Lower leg skin (tissue), 4 donors: ENCODE data around the gene CBR1. TPM values are rescaled to one million over a fixed set of nuclear protein-coding genes. Genes with fewer than 3 reads are reported as not detected.

Experiments used
- DNase-seq, 2 donors: peaks; one replicate each; pipeline ENCODE4 v3.0.0-alpha.2; 2019; ENCODE audit warnings: low spot score in 2 of 2
- H3K4me3 ChIP-seq: fragments of 200-600 bp; sonication (generic); 2 replicates; pipeline ENCODE4 v1.5.1; 2017; ENCODE audit warnings: mild to moderate bottlenecking, low read depth; ENCODE audit not compliant: poor library complexity, severe bottlenecking
- POLR2A ChIP-seq, 2 donors: fragments of 450-650 bp; IDR thresholded peaks; one replicate each; pipeline ENCODE4 v1.6.1; 2016 to 2017; ENCODE audit warnings: antibody characterized with exemption in 2 of 2, mild to moderate bottlenecking in 1 of 2, moderate library complexity in 1 of 2
- WGBS, 2 donors: methylation state at CpG; one replicate each; pipeline ENCODE4 v1.1.5; 2018; 5-methylcytosine and 5-hydroxymethylcytosine counted together
- intact Hi-C: fragments of 100-400 bp; cut with DNase I; formaldehyde crosslinking; loops from one replicate; pipeline ENCODE4 v1.15.0; 2023; ENCODE audit warnings: low total_unique reads
- total RNA-seq, 4 donors: library from RNA; depleted of rRNA; stranded (reverse); fragments of >200 nt; gene quantifications; one replicate each; pipeline ENCODE4 v1.1.0, GENCODE V29; 2016
- TF ChIP-seq, protein P1 (sequence below), 3 donors: fragments of 450-650 bp; IDR thresholded peaks; one replicate each; pipeline ENCODE4 v1.5.1; 2016; ENCODE audit warnings: antibody characterized with exemption in 3 of 3, mild to moderate bottlenecking in 3 of 3, moderate library complexity in 2 of 3

The CBR1 gene
- total RNA-seq, 4 donors from 2014 or later = 312 to 945 (median 473) TPM

DNA sequence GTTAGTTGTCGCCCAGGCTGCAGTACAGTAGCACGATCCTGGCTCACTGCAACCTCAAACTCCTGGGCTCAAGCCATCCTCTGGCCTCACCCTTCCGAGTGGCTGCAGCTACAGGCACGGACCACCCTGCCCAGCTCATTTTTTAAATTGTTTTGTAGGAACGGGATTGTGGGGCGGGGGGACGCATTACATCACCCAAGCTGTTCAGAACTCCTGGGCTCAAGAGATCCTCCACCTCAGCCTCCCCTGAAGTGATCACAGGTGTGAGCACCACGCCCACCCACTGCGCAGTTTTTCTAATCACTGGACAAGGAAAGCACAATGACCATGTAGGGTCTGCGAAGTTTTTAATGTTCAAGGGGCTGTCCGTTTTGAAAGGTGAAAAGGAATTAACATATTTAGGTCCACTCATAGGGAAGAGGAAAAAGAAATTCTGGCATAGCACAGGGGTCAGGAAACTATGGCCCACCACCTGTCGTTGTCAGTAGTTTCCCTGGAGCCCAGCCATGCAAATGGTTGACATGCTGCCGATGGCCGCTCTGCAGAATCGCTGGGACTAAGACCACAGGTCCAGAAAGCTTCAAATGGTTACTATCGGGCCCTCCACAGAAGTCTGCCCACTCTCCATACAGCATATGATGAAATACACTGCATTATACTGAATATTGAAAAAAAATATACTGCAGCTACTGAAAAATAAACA is 35.5 kb upstream of the CBR1 start:
- DNase-seq = no peak
- H3K4me3 ChIP-seq = no peak overlapping the region
- 82 to 89% methylated on average over 16 of the region's 16 CpGs for WGBS, 2 donors
- TF ChIP-seq, protein P1, sequence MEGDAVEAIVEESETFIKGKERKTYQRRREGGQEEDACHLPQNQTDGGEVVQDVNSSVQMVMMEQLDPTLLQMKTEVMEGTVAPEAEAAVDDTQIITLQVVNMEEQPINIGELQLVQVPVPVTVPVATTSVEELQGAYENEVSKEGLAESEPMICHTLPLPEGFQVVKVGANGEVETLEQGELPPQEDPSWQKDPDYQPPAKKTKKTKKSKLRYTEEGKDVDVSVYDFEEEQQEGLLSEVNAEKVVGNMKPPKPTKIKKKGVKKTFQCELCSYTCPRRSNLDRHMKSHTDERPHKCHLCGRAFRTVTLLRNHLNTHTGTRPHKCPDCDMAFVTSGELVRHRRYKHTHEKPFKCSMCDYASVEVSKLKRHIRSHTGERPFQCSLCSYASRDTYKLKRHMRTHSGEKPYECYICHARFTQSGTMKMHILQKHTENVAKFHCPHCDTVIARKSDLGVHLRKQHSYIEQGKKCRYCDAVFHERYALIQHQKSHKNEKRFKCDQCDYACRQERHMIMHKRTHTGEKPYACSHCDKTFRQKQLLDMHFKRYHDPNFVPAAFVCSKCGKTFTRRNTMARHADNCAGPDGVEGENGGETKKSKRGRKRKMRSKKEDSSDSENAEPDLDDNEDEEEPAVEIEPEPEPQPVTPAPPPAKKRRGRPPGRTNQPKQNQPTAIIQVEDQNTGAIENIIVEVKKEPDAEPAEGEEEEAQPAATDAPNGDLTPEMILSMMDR (IDR thresholded peaks at IDR 0.05) = no peak
- TF ChIP-seq POLR2A (IDR thresholded peaks at IDR 0.05) = no peak
- intact Hi-C loops = no loop called here

DNA sequence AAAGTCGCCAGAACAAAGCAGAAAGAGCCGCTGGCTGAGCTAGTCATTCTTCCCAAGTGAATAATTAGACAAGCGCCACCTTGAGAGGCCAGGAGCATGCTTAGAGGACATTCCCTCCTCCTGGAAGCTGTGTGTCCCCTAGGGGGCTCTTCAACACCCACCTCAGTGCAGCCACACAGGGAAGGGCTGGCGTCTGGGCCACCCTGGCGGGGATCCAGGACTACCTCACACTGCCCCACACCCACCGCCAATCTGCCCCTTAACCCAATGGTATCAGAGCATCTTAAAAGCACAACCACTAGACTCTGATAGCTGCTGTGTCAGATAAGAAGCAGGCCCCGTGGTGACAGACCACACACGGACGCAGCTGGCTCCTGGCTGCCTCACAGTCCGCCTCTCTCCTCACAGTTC is 34.4 kb upstream of the CBR1 start:
- TF ChIP-seq, protein P1 (IDR thresholded peaks at IDR 0.05) = no peak
- no peak for TF ChIP-seq POLR2A (IDR thresholded peaks at IDR 0.05)
- intact Hi-C loops = no loop called here
- DNase-seq = no peak
- H3K4me3 ChIP-seq = no peak overlapping the region
- 74 to 82% methylated on average over 8 to 10 of the region's 10 CpGs for WGBS, 2 donors

DNA sequence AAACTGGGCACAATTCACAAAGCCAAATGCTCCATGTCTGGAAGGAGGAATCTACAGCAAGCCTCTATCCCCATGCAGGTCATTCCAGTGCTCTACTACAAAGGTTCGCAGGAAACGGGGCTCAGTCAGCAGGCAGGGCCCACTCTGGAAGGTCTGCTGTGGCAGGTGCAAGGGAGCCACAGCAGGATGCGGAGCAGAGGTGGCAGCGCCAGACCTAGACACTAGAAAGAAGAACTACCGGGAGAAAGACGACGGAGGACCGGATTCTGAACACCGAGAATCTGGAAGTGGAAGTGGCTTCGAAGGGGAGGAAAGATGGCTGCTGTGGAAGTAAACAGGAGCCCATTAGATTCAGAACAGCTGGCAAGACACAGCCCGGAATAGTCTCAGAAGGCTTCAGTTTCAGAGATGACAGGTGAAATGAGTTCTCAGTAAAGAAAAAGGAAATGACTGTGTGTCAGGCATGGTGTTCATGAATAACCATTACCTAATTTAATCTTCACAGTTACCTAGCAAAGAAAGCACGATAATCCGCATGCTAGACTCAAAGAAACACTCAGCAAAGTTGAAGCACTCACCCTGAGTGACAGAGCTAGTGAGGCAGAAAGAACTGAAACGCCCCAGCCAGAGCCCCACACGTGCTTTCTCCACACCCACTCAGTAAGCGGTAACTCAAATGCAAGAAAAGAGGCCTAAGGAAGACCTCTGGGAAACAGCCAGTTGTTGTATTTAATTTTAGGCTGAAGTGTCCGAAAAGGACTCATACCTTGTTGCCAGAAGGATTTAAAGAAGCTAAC is 30.9 kb upstream of the CBR1 start:
- 91 to 93% methylated on average over 17 of the region's 17 CpGs for WGBS, 2 donors
- TF ChIP-seq POLR2A (IDR thresholded peaks at IDR 0.05) = no peak
- TF ChIP-seq, protein P1 (IDR thresholded peaks at IDR 0.05) = no peak
- H3K4me3 ChIP-seq = no peak overlapping the region
- peak in 1 of 2 donors; percentile 77 for DNase-seq
- intact Hi-C loops = no loop called here

DNA sequence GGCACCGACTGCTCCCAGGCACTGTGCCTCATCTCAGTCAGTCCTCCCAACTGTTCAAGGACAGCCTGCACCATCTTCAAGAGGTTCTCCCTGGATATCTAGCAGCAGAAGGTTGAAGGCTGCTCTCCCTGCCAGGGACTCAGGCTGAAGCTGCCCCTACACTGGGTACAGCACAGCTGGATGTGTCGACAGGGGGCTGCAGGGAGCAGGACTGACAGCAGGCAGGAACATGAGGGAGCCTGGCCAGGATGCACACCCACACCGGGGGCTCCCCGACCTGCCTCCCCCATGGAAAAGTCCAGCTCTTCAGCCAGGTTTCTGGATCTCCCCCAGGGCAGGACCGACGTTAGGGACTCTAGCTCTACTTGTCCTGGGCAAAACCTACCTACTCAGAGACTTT is 30.0 kb upstream of the CBR1 start:
- intact Hi-C loops = loop anchor here (5.0 kb wide), 1 partner anchor 643 kb away; no protein-coding TSS in a partner anchor
- TF ChIP-seq POLR2A (IDR thresholded peaks at IDR 0.05) = no peak
- TF ChIP-seq, protein P1 (IDR thresholded peaks at IDR 0.05) = no peak
- WGBS, 2 donors = 63 to 77% methylated on average over 6 of the region's 6 CpGs
- DNase-seq = no peak
- no peak overlapping the region for H3K4me3 ChIP-seq

DNA sequence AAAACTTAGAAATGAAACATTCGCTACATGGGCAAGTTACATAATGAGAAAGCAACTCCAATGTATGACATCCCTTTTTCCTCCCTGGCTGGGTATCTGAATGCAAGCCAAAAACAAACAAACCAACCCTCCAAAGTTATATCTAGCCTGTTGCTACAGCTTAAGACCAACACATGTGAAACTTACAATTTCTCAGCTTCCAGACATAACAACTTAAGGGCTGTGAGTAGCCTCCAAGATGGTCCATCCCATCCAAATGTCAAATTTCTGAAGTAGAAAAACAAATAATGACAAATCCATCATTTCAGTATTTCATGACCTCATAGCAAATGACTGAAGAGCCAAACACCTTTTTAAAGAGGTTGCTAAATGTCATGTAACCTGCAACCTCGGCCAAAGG is 29.4 kb upstream of the CBR1 start:
- 76 to 80% methylated on average over 2 of the region's 2 CpGs for WGBS, 2 donors
- DNase-seq = no peak
- intact Hi-C loops = loop anchor here (5.0 kb wide), 1 partner anchor 643 kb away; no protein-coding TSS in a partner anchor
- no peak for TF ChIP-seq POLR2A (IDR thresholded peaks at IDR 0.05)
- TF ChIP-seq, protein P1 (IDR thresholded peaks at IDR 0.05) = no peak
- no peak overlapping the region for H3K4me3 ChIP-seq
